Measurements from ENCODE around the gene ARIH1.

GRCh38 chr15:72592676-72593075 lies 118.5 kb downstream of the ARIH1 start:
- no peak for TF ChIP-seq CTCF (IDR thresholded peaks at IDR 0.05 in 8 of 11, conservative IDR thresholded peaks at IDR 0.05 in 3 of 11)
- no peak for TF ChIP-seq POLR2A (IDR thresholded peaks at IDR 0.05)
- no peak for TF ChIP-seq POLR2AphosphoS5 (IDR thresholded peaks at IDR 0.05)

Measured in spleen (tissue), 7 donors.